CD4-positive, CD25-positive, alpha-beta regulatory T cell (primary cell): Measurements from ENCODE around the gene FRMPD2. TPM values are rescaled to one million over a fixed set of nuclear protein-coding genes. Genes with fewer than 3 reads are reported as not detected.
"Not testable (repeated sequence)": the region's sequence is repeated elsewhere in the genome, so short reads cannot be mapped to it uniquely, and the experiment has no call there.

Source experiments
- ATAC-seq, 2 donors: fragments of 150-1000 bp; cut with Tn5 transposase; one replicate each; pipeline ENCODE4 v1.10.0; 2021; ENCODE audit warnings: low read depth in 2 of 2, moderate number of reproducible peaks in 2 of 2, moderate library complexity in 1 of 2
- DNase-seq, 3 donors: peaks; one replicate each; pipeline versions ENCODE4 v3.0.0 to v3.0.0-alpha.2; 2012 to 2022; ENCODE audit warnings: mixed read lengths in 1 of 3
- H3K27ac ChIP-seq: one replicate; pipeline ENCODE4 v1.7.0; 2013; ENCODE audit warnings: mild to moderate bottlenecking, low read length; ENCODE audit not compliant: insufficient read depth, poor library complexity, severe bottlenecking
- H3K27me3 ChIP-seq: one replicate; pipeline ENCODE4 v1.7.0; 2013; ENCODE audit warnings: low read length; ENCODE audit not compliant: control insufficient read depth, insufficient read depth
- H3K36me3 ChIP-seq: one replicate; pipeline ENCODE4 v1.7.0; 2013; ENCODE audit warnings: mild to moderate bottlenecking, low read length, moderate library complexity; ENCODE audit not compliant: control insufficient read depth, insufficient read depth
- H3K4me1 ChIP-seq: 2 replicates; pipeline ENCODE4 v1.7.0; 2013; ENCODE audit warnings: mild to moderate bottlenecking, low read length; ENCODE audit not compliant: insufficient read depth, control insufficient read depth, poor library complexity, severe bottlenecking
- H3K4me3 ChIP-seq: one replicate; pipeline ENCODE4 v1.7.0; 2013; ENCODE audit warnings: low read depth, mild to moderate bottlenecking, low read length, moderate library complexity
- H3K9me3 ChIP-seq, 2 experiments: 1 replicate in 1 of 2; 2 replicates in 1 of 2; pipeline ENCODE4 v1.7.0; 2013; ENCODE audit warnings: low read length in 2 of 2, mild to moderate bottlenecking in 1 of 2, moderate library complexity in 1 of 2; ENCODE audit not compliant: control insufficient read depth in 2 of 2
- H3K27ac Mint-ChIP-seq, 3 donors: one replicate each; pipeline ENCODE4 v1.8.0; 2020 to 2022; ENCODE audit warnings: mild to moderate bottlenecking in 3 of 3, mixed read lengths in 3 of 3, moderate library complexity in 2 of 3
- H3K27me3 Mint-ChIP-seq: one replicate; pipeline ENCODE4 v1.8.0; 2022; ENCODE audit warnings: mild to moderate bottlenecking, mixed read lengths
- H3K36me3 Mint-ChIP-seq: one replicate; pipeline ENCODE4 v1.8.0; 2020; ENCODE audit warnings: mixed read lengths
- H3K4me1 Mint-ChIP-seq, 4 donors: one replicate each; pipeline ENCODE4 v1.8.0; 2020 to 2022; ENCODE audit warnings: mixed read lengths in 4 of 4, mild to moderate bottlenecking in 1 of 4
- H3K4me3 Mint-ChIP-seq, 4 donors: one replicate each; pipeline ENCODE4 v1.8.0; 2020 to 2022; ENCODE audit warnings: mild to moderate bottlenecking in 4 of 4, mixed read lengths in 4 of 4, moderate library complexity in 3 of 4
- H3K9me3 Mint-ChIP-seq, 7 donors: one replicate each; pipeline ENCODE4 v1.8.0; 2020 to 2022; ENCODE audit warnings: mixed read lengths in 7 of 7, mild to moderate bottlenecking in 3 of 7, moderate library complexity in 2 of 7
- polyA plus RNA-seq, 4 donors: library from polyadenylated mRNA; unstranded; fragments of 300-500 nt; fragmentation: Illumina TruSeq; gene quantifications; one replicate each; pipeline ENCODE4 v1.2.3, GENCODE V29; 2021
- total RNA-seq: library from RNA; stranded (reverse); gene quantifications from one replicate; pipeline ENCODE4 v1.2.3, GENCODE V29; 2022

FRMPD2 gene
- total and polyA plus RNA-seq, 5 donors from 2014 or later: not detected

GRCh38 chr10:48249763-48250351 lies 24.6 kb downstream of the FRMPD2 start:
- Mint-ChIP-seq H3K9me3 (no peaks in the 10 kb centered on the region), H3K36me3 (no peaks in the 10 kb centered on the region), H3K4me1 (no peaks in the 10 kb centered on the region), H3K27ac (no peak overlapping the region), H3K4me3 (no peak overlapping the region), H3K27me3 (peaks cover 4% of the 10 kb centered on the region)
- ATAC-seq (no peak), DNase-seq (no peak)
- H3K9me3 ChIP-seq: no peaks in the 10 kb centered on the region
- no peaks in the 10 kb centered on the region for H3K36me3 ChIP-seq
- no peak overlapping the region for H3K27ac ChIP-seq
- no peak overlapping the region for H3K4me3 ChIP-seq
- no peaks in the 10 kb centered on the region for H3K27me3 ChIP-seq
- no peaks in the 10 kb centered on the region for H3K4me1 ChIP-seq

GRCh38 chr10:48249004-48249762 lies 25.3 kb downstream of the FRMPD2 start:
- Mint-ChIP-seq H3K36me3 (no peaks in the 10 kb centered on the region), H3K4me3 (no peak overlapping the region), H3K4me1 (no peaks in the 10 kb centered on the region), H3K27ac (no peak overlapping the region), H3K27me3 (peaks cover 4% of the 10 kb centered on the region), H3K9me3 (no peaks in the 10 kb centered on the region)
- Histone ChIP-seq H3K36me3 (no peaks in the 10 kb centered on the region), H3K27me3 (no peaks in the 10 kb centered on the region), H3K27ac (no peak overlapping the region), H3K4me1 (no peaks in the 10 kb centered on the region), H3K4me3 (no peak overlapping the region), H3K9me3 (no peaks in the 10 kb centered on the region)
- ATAC-seq: peak in 1 of 2 donors; percentile 18
- DNase-seq: no peak

GRCh38 chr10:48248462-48248861 lies 26.0 kb downstream of the FRMPD2 start:
- ATAC-seq (no peak), DNase-seq (no peak)
- Mint-ChIP-seq H3K4me3 (peak overlapping the region in 1 of 4 donors; percentile 15), H3K4me1 (no peaks in the 10 kb centered on the region), H3K27me3 (peaks cover 4% of the 10 kb centered on the region), H3K36me3 (no peaks in the 10 kb centered on the region), H3K9me3 (no peaks in the 10 kb centered on the region), H3K27ac (no peak overlapping the region)
- Histone ChIP-seq H3K27ac (no peak overlapping the region), H3K4me3 (no peak overlapping the region), H3K9me3 (no peaks in the 10 kb centered on the region), H3K36me3 (no peaks in the 10 kb centered on the region), H3K4me1 (no peaks in the 10 kb centered on the region), H3K27me3 (no peaks in the 10 kb centered on the region)

GRCh38 chr10:48247680-48248079 lies 26.8 kb downstream of the FRMPD2 start:
- Mint-ChIP-seq H3K9me3 (no peaks in the 10 kb centered on the region), H3K27ac (no peak overlapping the region), H3K27me3 (peaks cover 4% of the 10 kb centered on the region), H3K36me3 (no peaks in the 10 kb centered on the region), H3K4me3 (no peak overlapping the region), H3K4me1 (no peaks in the 10 kb centered on the region)
- no peak overlapping the region for H3K4me3 ChIP-seq
- no peaks in the 10 kb centered on the region for H3K9me3 ChIP-seq
- no peak overlapping the region for H3K27ac ChIP-seq
- H3K27me3 ChIP-seq: no peaks in the 10 kb centered on the region
- H3K4me1 ChIP-seq: no peaks in the 10 kb centered on the region
- ATAC-seq (no peak), DNase-seq (no peak)
- H3K36me3 ChIP-seq: no peaks in the 10 kb centered on the region

GRCh38 chr10:48246501-48246900 lies 28.0 kb downstream of the FRMPD2 start:
- H3K27me3 ChIP-seq: no peaks in the 10 kb centered on the region
- no peaks in the 10 kb centered on the region for H3K4me1 ChIP-seq
- no peaks in the 10 kb centered on the region for H3K9me3 ChIP-seq
- Mint-ChIP-seq H3K36me3 (no peaks in the 10 kb centered on the region), H3K27ac (no peak overlapping the region), H3K4me3 (no peak overlapping the region), H3K9me3 (no peaks in the 10 kb centered on the region), H3K4me1 (no peaks in the 10 kb centered on the region), H3K27me3 (peaks cover 4% of the 10 kb centered on the region)
- DNase-seq (no peak), ATAC-seq (no peak)
- no peak overlapping the region for H3K27ac ChIP-seq
- no peak overlapping the region for H3K4me3 ChIP-seq
- H3K36me3 ChIP-seq: no peaks in the 10 kb centered on the region

- Histone ChIP-seq H3K27ac (no peak overlapping the region), H3K4me3 (no peak overlapping the region), H3K9me3 (no peaks in the 10 kb centered on the region), H3K27me3 (no peaks in the 10 kb centered on the region), H3K36me3 (no peaks in the 10 kb centered on the region), H3K4me1 (no peaks in the 10 kb centered on the region)
- no peak overlapping the region for H3K27ac Mint-ChIP-seq
- H3K27me3 Mint-ChIP-seq: peaks cover 4% of the 10 kb centered on the region
- ATAC-seq (no peak), DNase-seq (no peak)
- H3K4me3 Mint-ChIP-seq: no peak overlapping the region
- no peaks in the 10 kb centered on the region for H3K9me3 Mint-ChIP-seq
- peaks cover 0 to 2% (median 0%) of the 10 kb centered on the region in 4 donors for H3K4me1 Mint-ChIP-seq
- no peaks in the 10 kb centered on the region for H3K36me3 Mint-ChIP-seq
These were observed 28.5 kb downstream of the FRMPD2 start for GRCh38 chr10:48245977-48246376.

- not testable (repeated sequence) for ATAC-seq, DNase-seq, H3K36me3 Mint-ChIP-seq
These were observed 30.6 kb downstream of the FRMPD2 start for GRCh38 chr10:48243921-48244320.

GRCh38 chr10:48243487-48243886 lies 31.0 kb downstream of the FRMPD2 start:
- H3K4me3 Mint-ChIP-seq: no peak overlapping the region
- peak overlapping the region in 1 of 3 donors; percentile 50 for H3K27ac Mint-ChIP-seq
- H3K9me3 Mint-ChIP-seq: no peaks in the 10 kb centered on the region
- no peak overlapping the region for H3K4me3 ChIP-seq
- DNase-seq (no peak), ATAC-seq (no peak)
- H3K36me3 ChIP-seq: no peaks in the 10 kb centered on the region
- H3K27me3 Mint-ChIP-seq: peaks cover 4% of the 10 kb centered on the region
- H3K4me1 ChIP-seq: no peaks in the 10 kb centered on the region
- no peaks in the 10 kb centered on the region for H3K27me3 ChIP-seq
- peaks cover 0 to 2% (median 0%) of the 10 kb centered on the region in 4 donors for H3K4me1 Mint-ChIP-seq
- H3K36me3 Mint-ChIP-seq: no peaks in the 10 kb centered on the region
- no peaks in the 10 kb centered on the region for H3K9me3 ChIP-seq
- no peak overlapping the region for H3K27ac ChIP-seq

More at GRCh38 chr10:48243921-48244320, 30.6 kb downstream of the FRMPD2 start:
- H3K36me3 ChIP-seq, H3K4me3 ChIP-seq, H3K9me3 Mint-ChIP-seq, H3K4me3 Mint-ChIP-seq, H3K27ac ChIP-seq, H3K27me3 ChIP-seq, H3K27ac Mint-ChIP-seq, H3K4me1 ChIP-seq, H3K9me3 ChIP-seq, H3K4me1 Mint-ChIP-seq, H3K27me3 Mint-ChIP-seq: not testable (repeated sequence)
